HG03469 (cell line): ENCODE data around the gene TEC.
A peak's percentile ranks its signal among the peaks of the same experiment; 100 is the strongest.

ENCODE experiments used
- ATAC-seq: cut with Tn5 transposase; IDR thresholded peaks from one replicate; pipeline ENCODE4 v1.9.1; 2021; ENCODE audit warnings: mild to moderate bottlenecking, moderate library complexity, moderate number of reproducible peaks; ENCODE audit not compliant: unreplicated experiment

The TEC gene

DNA sequence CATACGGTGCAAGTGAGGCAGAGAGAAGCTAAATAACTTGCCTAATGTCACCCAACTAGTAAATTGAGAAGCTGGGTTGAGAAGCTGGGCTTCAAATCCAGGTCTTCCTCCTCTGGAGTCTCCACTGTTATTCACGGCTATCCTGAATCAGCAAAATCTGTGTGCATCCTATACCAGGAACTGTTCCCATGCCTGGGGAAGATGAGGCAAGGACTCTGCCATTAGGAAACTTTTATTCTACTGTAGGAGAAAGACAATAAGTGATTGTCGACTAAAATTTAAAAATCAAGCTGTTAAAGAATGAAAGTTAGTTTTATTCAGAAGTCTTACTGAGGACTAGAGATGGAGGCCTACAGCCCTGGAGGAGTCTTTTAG lies 872 bp upstream of the TEC start:
- ATAC-seq, result no peak

- peak; percentile 72 for ATAC-seq
Observed at GRCh38 chr4:48269861-48270522, 354 bp upstream of the TEC start.

- ATAC-seq, result no peak
Observed at GRCh38 chr4:48267574-48267973, 2.1 kb downstream of the TEC start.

DNA sequence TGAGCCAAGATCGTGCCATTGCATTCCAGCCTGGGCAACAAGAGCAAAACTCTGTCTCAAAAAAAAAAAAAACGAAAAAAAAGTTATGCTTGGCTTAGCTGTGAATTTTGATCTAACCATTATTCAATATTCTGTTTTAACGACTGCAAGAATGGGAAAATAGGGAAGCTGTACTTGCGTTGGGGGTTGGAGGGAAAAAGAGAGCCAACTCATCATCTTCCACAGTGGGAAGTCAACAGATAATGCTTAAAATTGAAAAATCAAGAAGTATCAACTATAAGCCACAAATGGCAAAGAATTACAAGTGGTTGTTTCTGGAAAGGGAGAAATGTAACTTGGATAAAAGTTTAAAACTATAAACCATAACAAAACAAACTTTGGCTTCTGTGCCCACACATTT lies 2.9 kb downstream of the TEC start:
- ATAC-seq, result no peak

DNA sequence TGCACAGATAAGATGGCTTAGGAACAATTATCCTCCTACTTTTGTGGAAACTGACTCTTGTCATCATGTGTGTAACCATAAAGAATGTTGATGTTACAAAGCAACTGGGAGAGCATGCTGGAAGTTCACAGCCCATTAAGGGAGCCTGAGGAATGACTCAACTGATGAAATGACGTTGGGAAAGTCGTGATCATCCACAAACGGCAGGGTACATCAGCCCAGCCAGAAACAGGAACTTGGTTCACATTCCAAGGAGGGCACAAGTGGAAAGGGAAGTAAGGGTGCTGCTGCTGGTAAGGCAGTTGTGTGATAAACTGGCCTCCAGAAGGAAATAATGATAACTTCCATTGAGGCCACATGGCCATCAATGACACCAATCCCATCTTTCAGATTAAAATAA lies 6.7 kb downstream of the TEC start:
- ATAC-seq, result no peak

DNA sequence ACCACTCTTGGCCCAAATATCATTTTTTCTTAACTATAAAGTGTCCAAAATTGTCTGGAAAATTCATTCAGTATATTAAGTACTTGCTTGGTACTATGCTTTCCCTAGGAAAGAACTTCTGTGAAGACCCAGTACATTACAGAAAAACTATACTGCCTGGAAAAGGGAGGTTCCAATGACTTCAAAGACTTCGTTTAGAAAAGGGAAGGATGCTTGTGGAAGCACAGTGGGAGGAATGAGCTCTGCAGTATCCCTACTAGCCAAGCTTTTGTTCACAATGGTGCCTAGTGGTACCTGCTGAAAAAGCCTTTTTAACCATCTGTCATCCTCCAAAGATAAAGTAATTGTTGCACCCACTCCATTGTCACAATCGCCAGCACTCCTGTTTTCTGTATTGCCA lies 7.2 kb downstream of the TEC start:
- ATAC-seq, result no peak

- no peak for ATAC-seq
Observed at GRCh38 chr4:48261281-48261680, 8.4 kb downstream of the TEC start.

GRCh38 chr4:48259748-48260147 lies 9.9 kb downstream of the TEC start:
- ATAC-seq, result no peak

GRCh38 chr4:48258845-48259397 lies 10.7 kb downstream of the TEC start:
- no peak for ATAC-seq

DNA sequence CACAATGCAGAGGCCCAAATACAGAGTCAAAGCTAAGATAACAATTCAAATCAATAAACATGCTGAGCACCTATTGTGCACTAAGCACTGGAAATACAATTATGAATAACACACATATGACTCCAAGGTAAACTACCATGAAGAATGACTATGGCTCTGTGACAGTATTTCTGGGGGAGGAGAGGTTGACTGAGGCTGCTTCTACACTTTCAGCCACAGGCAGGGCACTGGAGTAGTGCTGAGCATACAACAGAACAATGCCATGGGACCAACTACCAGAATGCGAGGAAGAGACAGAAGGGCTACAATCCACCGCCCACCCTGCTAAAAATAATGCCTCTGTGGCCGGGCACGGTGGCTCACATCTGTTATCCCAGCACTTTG lies 13.7 kb downstream of the TEC start:
- no peak for ATAC-seq

GRCh38 chr4:48255072-48255958 lies 14.3 kb downstream of the TEC start:
- ATAC-seq, result no peak

GRCh38 chr4:48254381-48255071 lies 15.1 kb downstream of the TEC start:
- no peak for ATAC-seq

DNA sequence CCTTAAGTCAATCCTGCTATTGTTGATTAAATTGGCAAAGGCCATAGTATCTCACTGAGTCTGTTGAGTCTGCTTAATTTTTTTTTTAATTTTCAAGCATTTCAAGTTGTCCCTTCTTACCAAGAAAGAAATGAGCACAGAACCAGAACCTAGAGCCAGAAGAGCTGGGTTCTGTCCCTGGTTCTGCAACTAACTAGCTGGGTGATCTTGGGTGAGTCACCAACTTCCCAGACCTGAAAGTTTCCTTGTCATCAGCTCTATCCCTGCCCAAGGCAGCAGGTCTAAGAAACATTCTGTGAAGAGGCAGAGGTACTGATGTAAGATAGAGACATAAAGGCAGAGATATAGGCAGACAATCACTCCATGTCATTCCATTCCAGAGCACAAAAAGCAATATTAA lies 17.3 kb downstream of the TEC start:
- no peak for ATAC-seq

DNA sequence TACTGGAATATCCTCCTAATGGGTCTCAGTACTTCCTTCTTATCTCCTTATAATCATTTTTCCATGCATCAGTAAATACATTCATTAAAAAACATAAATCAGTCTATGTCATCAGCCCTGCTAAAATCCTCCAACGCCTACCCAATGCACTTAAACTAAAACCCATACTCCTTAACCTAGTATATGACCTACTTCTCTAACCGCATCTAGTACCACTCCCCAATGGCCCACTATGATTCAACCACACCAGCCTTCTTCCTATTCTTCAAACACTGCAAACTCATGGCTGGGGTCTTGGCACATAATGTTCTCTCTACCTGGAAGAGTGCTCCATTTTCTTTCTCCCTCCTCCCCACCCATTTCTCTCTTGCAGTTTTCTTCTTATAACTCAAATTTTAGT lies 18.7 kb downstream of the TEC start:
- no peak for ATAC-seq

GRCh38 chr4:48250343-48250742 lies 19.3 kb downstream of the TEC start:
- no peak for ATAC-seq

DNA sequence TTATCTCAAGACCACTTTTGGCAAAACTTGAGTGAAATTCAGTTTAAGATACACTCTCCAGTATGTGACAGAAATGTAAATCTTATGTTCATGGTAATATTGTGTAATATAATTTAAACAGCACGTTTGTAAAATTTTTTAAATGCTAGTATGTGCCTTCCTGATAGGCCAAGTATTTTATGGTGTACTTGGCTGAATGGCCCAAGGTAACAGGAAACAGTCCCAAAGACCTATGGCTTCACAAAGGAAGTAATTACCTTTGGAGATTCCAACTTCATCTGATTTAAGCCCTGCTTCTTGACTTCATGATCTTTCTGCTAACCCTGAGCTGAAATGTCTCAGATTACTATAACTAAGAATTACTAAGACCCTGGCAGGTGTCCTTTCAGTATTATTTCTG lies 20.3 kb downstream of the TEC start:
- ATAC-seq, result no peak

DNA sequence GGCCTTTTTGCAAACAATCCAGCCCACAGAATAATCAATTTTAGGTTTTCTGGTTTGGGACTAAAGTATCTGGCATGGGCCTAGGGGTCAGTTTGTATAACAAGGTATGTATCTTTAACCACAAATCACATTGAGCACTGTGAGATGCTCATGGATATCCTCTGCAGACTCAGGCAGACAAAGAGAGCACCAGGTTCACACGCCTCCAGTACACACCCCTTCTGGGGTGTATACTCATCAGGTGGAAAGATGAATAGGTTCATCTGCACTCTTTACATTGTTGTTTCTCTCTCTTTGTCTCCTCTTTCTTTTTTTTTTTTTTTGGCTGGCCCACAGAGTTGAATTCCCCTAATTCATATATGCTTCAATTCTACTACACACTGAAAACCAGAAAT lies 21.1 kb downstream of the TEC start:
- ATAC-seq, result no peak

- no peak for ATAC-seq
Observed at GRCh38 chr4:48247878-48248558, 21.6 kb downstream of the TEC start.

DNA sequence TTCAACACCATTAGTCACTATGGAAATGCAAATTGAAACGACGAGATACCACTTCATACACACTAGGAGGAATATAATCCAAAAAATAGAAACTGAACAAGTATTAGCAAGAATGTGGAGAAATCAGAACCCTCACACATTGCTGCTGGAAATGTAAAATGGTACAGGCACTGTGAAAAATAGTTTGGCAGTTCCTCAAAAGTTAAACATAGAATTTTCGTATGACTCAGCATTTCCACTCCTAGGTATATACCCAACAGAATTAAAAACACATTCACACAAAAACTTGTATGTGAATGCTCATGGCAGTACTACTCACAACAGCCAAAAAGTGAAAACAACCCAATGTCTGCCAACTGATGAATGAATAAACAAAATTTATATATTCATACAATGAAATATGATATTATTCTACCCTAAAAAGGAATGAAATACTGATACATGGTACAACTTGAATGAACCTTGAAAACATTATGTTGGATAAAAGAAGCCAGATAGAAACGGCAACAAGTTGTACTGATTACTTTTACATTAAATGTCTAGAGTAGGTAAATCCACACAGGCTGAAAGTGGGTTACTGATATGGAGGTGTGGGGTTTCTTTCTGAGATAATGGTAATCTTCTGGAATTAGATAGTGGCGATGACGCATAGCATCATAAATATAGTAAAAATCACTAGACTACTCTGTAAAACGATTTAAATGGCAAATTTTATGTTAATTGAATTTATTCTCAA lies 22.3 kb downstream of the TEC start:
- peak; percentile 42 for ATAC-seq

DNA sequence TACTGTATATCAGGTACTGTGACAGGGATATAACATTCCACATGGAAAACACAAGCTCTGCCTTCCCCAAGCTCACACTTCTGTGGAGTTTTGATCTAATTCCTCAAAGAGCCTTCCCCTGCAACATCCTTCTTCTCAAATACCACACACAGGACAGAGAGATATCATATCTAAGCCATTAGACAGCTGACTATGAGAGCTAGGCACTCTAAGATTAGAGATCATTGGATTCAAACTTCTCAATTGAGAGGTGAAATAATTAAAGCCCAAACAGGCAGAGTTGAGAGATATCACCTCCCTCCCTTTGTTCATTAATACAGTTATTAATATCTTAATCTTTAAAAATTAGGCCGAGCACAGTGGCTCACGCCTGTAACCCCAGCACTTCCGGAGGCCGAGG lies 25.0 kb downstream of the TEC start:
- no peak for ATAC-seq
